ENCODE results near the gene SPN.
A peak's percentile ranks its signal among the peaks of the same experiment; 100 is the strongest.
"Not testable (repeated sequence)": the region's sequence is repeated elsewhere in the genome, so short reads cannot be mapped to it uniquely, and the experiment has no call there.

Gene SPN

DNA sequence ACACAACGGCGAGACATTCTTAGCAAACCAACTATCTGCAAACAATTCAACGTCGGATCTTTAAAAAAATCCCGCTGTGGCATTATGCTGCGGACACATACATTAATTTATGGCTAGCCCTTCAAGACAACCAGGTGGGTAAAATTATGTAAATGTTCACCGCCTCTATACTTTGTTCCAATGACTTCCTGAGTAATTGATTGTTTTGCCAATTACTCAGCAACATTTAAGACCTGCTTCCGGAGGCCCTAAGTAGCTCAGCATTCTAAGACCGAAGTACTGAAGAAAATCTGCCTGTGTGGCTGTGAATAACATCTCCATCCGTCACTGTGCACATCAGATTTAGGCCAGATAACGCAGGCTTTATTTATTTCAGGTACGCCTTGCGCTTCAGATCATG is 39.2 kb downstream of the SPN start:
- DNase-seq (ENCODE audit: low spot score) = peak; percentile 66

DNA sequence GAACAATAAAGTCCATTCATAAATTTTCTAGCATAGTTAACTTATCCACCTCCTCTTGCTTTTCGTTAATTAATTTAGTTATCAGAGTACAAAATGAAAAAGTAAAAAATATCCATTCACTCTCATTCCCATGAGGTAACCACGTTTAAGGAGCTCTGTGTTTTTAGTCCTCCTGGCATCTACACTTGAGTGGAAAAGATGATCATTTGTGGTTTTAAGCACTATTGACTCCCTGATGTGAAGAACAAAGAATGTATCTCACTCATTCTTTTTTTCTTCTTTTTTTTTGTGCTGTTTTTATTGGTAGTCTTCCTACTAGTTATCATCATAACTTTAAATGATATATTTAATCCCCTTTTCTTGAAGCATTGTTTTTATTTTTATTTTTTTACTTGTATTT is 42.0 kb downstream of the SPN start:
- no peak for DNase-seq (ENCODE audit: low spot score)

DNA sequence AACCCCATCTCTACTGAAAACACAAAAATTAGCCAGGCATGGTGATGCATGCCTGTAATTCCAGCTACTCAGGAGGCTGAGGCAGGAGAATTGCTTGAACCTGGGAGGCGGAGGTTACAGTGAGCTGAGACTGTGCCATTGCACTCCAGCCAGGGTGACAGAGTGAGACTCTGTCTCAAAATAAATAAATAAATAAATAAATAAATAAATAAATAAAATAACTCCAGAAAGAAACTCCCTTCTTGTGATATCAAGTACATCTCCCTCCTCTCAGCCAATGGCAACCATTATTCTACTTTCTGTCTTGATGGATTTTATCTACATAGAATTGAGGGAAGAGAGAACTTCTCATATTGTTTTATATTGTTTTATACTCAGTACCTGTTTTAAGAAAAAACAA is 44.1 kb downstream of the SPN start:
- not testable (repeated sequence) for DNase-seq (ENCODE audit: low spot score)

DNA sequence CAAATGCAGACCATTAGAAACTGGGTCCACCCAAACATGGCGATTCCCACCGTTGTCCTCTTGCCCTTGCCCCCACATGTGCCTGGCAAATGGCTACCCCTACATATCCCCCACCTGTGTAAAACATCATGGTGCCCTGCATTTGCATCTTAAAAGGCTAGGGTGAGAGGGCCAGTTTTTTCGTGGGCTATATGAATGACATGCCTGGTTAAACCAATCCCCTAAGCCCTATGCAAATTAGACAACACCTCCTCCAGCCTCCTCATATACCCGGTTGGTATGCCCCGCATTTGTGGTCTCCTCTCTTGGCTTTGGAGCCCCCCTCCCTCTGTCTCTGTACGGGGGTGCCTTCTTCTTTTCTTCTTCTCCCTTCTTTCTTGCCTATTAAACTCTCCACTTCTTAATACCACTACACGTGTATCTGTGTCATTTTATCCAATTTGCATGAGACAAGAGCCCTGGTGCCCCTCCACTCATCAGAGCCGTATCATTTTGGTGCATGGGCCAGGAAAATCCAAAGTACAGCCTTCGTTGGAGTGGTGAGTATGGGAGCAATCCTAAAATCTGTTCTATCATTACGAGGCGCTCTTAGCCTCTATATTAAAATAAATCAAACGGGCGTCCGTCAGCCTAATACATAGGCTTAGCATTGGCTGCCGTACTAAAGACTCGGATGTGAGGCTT is 46.0 kb downstream of the SPN start:
- no peak for DNase-seq (ENCODE audit: low spot score)

DNA sequence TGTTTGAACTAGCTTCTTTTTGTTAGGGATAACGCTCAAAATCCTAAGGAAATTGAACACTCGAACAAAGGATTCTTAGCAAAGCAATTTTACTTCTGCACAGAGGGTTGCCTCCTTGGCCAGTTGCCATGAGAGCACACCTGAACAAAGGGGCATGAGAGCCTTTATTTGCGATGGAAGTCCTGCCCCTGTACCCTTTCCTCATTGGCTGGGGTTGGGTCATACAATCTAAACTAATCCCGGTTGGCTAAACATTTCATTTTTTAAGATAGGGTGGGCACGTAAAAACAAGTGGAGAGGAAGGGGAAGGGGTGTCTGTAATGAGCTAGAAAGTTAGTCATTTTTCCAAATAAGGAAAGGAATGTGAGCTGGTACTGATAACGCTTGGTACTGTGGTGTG is 46.6 kb downstream of the SPN start:
- not testable (repeated sequence) for DNase-seq (ENCODE audit: low spot score)

DNA sequence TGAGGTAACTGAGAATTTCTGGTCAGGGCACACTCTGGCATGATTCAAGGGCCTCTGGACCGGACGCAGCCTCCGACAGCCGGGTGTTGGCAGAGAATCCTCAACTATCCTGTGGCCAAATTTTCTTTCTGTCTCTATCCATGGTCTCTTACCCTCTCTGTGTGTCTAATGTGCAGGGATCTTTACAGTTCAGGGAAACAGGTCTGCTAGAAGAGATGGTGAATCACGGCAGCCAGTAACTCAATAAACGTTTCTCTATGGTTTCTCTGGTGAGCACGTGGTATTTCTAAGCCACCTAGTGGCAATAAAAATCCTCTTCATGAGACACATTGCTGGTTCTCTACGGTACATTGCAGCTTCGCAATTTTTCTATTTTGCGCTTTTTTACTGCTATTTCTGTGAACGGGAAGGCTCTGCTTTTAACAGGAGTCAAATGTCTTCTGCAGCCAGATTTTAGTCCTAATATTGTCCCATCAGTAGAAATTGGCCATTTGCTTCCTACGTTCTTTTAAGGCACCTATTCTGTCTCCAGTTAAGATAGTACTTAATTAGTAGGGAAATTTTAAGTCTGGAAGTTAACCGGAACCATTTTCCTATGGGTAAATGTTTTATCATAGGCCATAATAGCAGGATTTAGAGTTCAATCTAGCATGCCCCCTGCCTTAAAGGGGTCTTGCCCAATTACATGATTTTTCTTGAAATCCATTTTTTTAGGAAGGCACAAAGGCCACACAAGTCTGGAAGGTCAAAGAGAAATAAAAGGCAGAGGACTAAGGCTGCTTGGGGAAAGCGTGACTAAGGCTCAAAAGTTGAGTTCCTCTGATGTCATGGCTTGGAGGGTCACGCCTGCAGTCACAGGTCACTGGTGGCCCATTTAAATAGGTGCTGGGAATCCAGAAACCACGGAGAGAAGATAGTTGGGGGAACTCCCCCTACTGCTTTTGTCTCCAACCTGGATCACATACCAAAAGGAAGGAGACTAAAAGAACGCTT is 47.5 kb downstream of the SPN start:
- DNase-seq (ENCODE audit: low spot score) = peak; percentile 83

DNA sequence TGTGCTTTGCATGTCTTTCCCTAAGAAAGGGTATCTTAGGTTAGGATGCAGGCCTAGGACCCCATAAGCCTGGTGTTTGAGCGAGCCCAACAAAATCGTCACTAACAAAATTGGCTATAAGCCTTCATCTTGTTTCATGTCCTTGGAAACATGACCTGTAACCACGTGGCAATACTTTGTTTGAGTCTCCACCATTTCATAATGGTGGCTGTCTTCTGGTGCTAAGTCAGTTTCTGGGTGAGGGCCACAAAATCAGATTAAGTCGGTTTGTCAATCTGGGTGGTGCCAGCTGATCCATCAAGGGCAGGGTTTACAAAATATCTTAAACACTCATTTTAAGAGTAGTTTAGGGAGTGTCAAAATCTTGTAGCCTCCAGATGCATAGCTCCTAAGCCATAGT is 49.8 kb downstream of the SPN start:
- DNase-seq (ENCODE audit: low spot score) = no peak

DNA sequence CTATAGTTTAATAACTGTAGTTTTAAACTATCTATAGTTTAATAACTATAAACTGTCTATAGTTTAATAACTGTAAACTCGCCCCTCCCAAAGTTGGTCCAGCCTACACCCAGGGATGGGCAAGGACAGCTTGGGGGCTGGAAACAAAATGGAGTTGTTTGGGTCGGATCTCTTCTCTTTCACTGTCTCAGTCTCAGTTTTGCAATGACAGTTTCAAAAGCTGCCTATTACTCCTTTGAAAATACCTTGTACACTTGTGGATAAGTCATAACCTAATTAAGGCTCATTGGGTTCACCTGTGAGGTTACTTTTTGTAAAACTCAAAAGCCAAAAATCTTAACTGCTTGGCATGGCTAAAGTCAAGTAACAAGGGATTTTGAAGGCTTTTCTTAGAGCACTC is 51.3 kb downstream of the SPN start:
- DNase-seq (ENCODE audit: low spot score) = no peak

DNA sequence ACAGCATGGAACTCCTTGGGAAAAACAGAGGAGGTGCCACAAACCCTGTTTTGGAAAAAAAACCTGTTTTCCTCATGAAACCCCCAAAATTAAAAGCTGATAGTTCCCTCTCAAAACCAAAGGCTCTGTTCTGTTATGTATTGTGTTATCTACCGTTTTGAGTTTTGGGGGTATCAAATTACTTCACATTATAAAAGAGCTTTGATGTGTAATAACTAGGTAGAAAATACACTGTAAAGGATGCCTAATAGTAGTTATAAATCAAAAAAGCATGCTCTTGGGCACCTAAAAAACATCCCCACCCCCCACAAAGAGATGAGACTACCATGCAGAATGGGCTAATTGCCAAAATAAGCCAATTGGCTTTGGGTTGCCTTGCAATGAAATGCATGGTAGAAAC is 51.9 kb downstream of the SPN start:
- DNase-seq (ENCODE audit: low spot score) = no peak

DNA sequence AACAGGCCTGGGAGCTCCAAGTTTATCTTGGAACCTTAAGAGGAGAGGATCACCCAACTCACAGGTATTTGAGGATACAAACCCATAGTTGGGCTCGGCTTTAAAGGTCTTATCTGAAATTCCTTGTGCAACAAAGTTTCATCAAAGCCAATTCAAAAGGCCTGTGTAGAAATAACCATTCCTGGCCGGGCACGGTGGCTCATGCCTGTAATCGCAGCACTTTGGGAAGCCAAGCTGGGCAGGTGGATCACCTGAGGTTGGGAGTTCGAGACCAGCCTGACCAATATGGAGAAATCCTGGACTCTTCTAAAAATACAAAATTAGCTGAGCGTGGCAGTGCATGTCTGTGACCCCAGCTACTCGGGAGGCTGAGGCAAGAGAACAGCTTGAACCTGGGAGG is 54.1 kb downstream of the SPN start:
- DNase-seq (ENCODE audit: low spot score) = no peak

DNA sequence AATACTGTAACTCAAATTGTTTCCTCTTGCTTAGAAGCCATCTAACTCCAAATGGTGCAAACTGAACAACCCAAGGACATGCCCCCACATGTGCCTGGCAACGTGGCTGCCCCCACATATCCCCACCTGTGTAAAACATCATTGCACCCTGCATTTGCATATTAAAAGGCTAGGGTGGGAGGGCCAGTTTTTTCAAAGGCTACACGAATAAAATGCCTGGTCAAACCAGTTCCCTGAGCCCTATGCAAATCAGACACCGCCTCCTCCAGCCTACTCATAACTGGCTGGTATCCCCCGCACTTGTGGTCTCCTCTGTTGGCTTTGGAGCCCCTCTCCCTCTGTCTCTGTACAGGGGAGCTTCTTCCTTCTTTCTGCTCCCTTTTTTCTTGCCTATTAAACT is 56.0 kb downstream of the SPN start:
- no peak for DNase-seq (ENCODE audit: low spot score)
